GM06990 (cell line): ENCODE results near the gene ST8SIA6.
"Not testable (repeated sequence)": the region's sequence is repeated elsewhere in the genome, so short reads cannot be mapped to it uniquely, and the experiment has no call there.

Experiments used
- DNase-seq: peaks from one replicate; pipeline ENCODE4 v3.0.0-alpha.2; 2011; ENCODE audit not compliant: insufficient read length; ENCODE audit errors: extremely low read depth
- H3K27me3 ChIP-seq: replicated peaks from 2 replicates; pipeline ENCODE4 v1.6.0; 2011; ENCODE audit warnings: low read length; ENCODE audit not compliant: control insufficient read depth, insufficient read depth
- H3K36me3 ChIP-seq: 2 replicates; pipeline ENCODE4 v1.5.1; 2011; ENCODE audit warnings: low read length; ENCODE audit not compliant: control insufficient read depth, insufficient read depth
- H3K4me3 ChIP-seq: replicated peaks from 2 replicates; pipeline ENCODE4 v1.5.1; 2011; ENCODE audit warnings: low read depth, mild to moderate bottlenecking, control low read depth, low read length
- CTCF ChIP-seq: IDR thresholded peaks from 2 replicates; pipeline ENCODE4 v1.5.1; 2011; ENCODE audit warnings: low read length, control low read depth, mild to moderate bottlenecking, inconsistent platforms; ENCODE audit not compliant: insufficient read depth, poor library complexity, severe bottlenecking

ST8SIA6 gene

GRCh38 chr10:17403161-17403560 is 51.2 kb downstream of the ST8SIA6 start:
- no peak for DNase-seq
- Histone ChIP-seq H3K27me3 (no peaks in the 10 kb centered on the region), H3K4me3 (no peak overlapping the region), H3K36me3 (no peaks in the 10 kb centered on the region)
- no peak for TF ChIP-seq CTCF

- H3K27me3 ChIP-seq, H3K36me3 ChIP-seq, DNase-seq, H3K4me3 ChIP-seq: not testable (repeated sequence)
Observed at GRCh38 chr10:17402040-17402439, 52.4 kb downstream of the ST8SIA6 start.

GRCh38 chr10:17396004-17396403 is 58.4 kb downstream of the ST8SIA6 start:
- DNase-seq, result no peak
- TF ChIP-seq CTCF, result no peak
- Histone ChIP-seq H3K36me3 (no peaks in the 10 kb centered on the region), H3K4me3 (no peak overlapping the region), H3K27me3 (no peaks in the 10 kb centered on the region)

- no peak for DNase-seq
- no peaks in the 10 kb centered on the region for H3K36me3 ChIP-seq
- H3K4me3 ChIP-seq, result no peak overlapping the region
- TF ChIP-seq CTCF, result no peak
- H3K27me3 ChIP-seq, result no peaks in the 10 kb centered on the region
Observed at GRCh38 chr10:17394854-17395253, 59.5 kb downstream of the ST8SIA6 start.

- Histone ChIP-seq H3K36me3 (no peaks in the 10 kb centered on the region), H3K4me3 (no peak overlapping the region), H3K27me3 (no peaks in the 10 kb centered on the region)
- no peak for TF ChIP-seq CTCF
- no peak for DNase-seq
Observed at GRCh38 chr10:17387861-17388503, 66.4 kb downstream of the ST8SIA6 start.

- no peak for DNase-seq
- H3K4me3 ChIP-seq, result no peak overlapping the region
- H3K36me3 ChIP-seq, result no peaks in the 10 kb centered on the region
- no peaks in the 10 kb centered on the region for H3K27me3 ChIP-seq
- no peak for TF ChIP-seq CTCF
Observed at GRCh38 chr10:17386616-17387075, 67.7 kb downstream of the ST8SIA6 start.
